ENCODE measurements around the gene SPAG16.

Gene SPAG16

GRCh38 chr2:213496226-213496625, 212.0 kb downstream of the SPAG16 start:
- H3K4me1 ChIP-seq (ENCODE audit: insufficient read depth, low read length, poor library complexity, severe bottlenecking), result no peaks in the 10 kb centered on the region
- H2AFZ ChIP-seq (ENCODE audit: low read length), result no peak overlapping the region
- H3K36me3 ChIP-seq (ENCODE audit: insufficient read depth, low read length), result no peaks in the 10 kb centered on the region
- no peaks in the 10 kb centered on the region for H3K9me2 ChIP-seq (replicated peaks; ENCODE audit: low read depth, low read length)
- no peak overlapping the region for H3K9ac ChIP-seq (ENCODE audit: low read depth, low read length, poor library complexity, severe bottlenecking)
- H3K4me3 ChIP-seq (ENCODE audit: low read length, poor library complexity, severe bottlenecking), result no peak overlapping the region
- H3K27me3 ChIP-seq (ENCODE audit: insufficient read depth, low read length, poor library complexity, severe bottlenecking), result no peaks in the 10 kb centered on the region
- H3K9me3 ChIP-seq (ENCODE audit: insufficient read depth, low read depth, low read length), result no peaks in the 10 kb centered on the region
- H3K79me2 ChIP-seq (ENCODE audit: insufficient read depth, low read length), result no peaks in the 10 kb centered on the region
- H3K4me2 ChIP-seq (ENCODE audit: low read depth, low read length, poor library complexity, severe bottlenecking), result no peak overlapping the region
- H3F3A ChIP-seq (ENCODE audit: low read depth), result no peaks in the 10 kb centered on the region
- TF ChIP-seq EZH2phosphoT487 (IDR thresholded peaks at IDR 0.05; ENCODE audit: borderline replicate concordance), result no peak
- no peak for TF ChIP-seq CTCF (conservative IDR thresholded peaks at IDR 0.05; ENCODE audit: low read length)
- no peaks in the 10 kb centered on the region for H4K20me1 ChIP-seq (ENCODE audit: insufficient read depth, low read length, poor library complexity, severe bottlenecking)

- no peaks in the 10 kb centered on the region for H3K4me1 ChIP-seq (ENCODE audit: insufficient read depth, low read length, poor library complexity, severe bottlenecking)
- H3K9ac ChIP-seq (ENCODE audit: low read depth, low read length, poor library complexity, severe bottlenecking), result no peak overlapping the region
- H3K4me3 ChIP-seq (ENCODE audit: low read length, poor library complexity, severe bottlenecking), result no peak overlapping the region
- H3K36me3 ChIP-seq (ENCODE audit: insufficient read depth, low read length), result no peaks in the 10 kb centered on the region
- H4K20me1 ChIP-seq (ENCODE audit: insufficient read depth, low read length, poor library complexity, severe bottlenecking), result no peaks in the 10 kb centered on the region
- TF ChIP-seq CTCF (conservative IDR thresholded peaks at IDR 0.05; ENCODE audit: low read length) (no peak), EZH2phosphoT487 (IDR thresholded peaks at IDR 0.05; ENCODE audit: borderline replicate concordance) (no peak)
- H2AFZ ChIP-seq (ENCODE audit: low read length), result no peak overlapping the region
- no peaks in the 10 kb centered on the region for H3F3A ChIP-seq (ENCODE audit: low read depth)
- no peaks in the 10 kb centered on the region for H3K27me3 ChIP-seq (ENCODE audit: insufficient read depth, low read length, poor library complexity, severe bottlenecking)
- no peaks in the 10 kb centered on the region for H3K79me2 ChIP-seq (ENCODE audit: insufficient read depth, low read length)
- no peaks in the 10 kb centered on the region for H3K9me2 ChIP-seq (replicated peaks; ENCODE audit: low read depth, low read length)
- H3K9me3 ChIP-seq (ENCODE audit: insufficient read depth, low read depth, low read length), result no peaks in the 10 kb centered on the region
- no peak overlapping the region for H3K4me2 ChIP-seq (ENCODE audit: low read depth, low read length, poor library complexity, severe bottlenecking)
Measured at GRCh38 chr2:213500881-213501280, 216.6 kb downstream of the SPAG16 start.

GRCh38 chr2:213524164-213524563, 239.9 kb downstream of the SPAG16 start:
- TF ChIP-seq EZH2phosphoT487 (IDR thresholded peaks at IDR 0.05; ENCODE audit: borderline replicate concordance), result no peak
- no peak for TF ChIP-seq CTCF (conservative IDR thresholded peaks at IDR 0.05; ENCODE audit: low read length)
- Histone ChIP-seq H3F3A (ENCODE audit: low read depth) (no peaks in the 10 kb centered on the region), H3K9me2 (replicated peaks; ENCODE audit: low read depth, low read length) (no peaks in the 10 kb centered on the region), H3K36me3 (ENCODE audit: insufficient read depth, low read length) (no peaks in the 10 kb centered on the region), H3K79me2 (ENCODE audit: insufficient read depth, low read length) (no peaks in the 10 kb centered on the region), H4K20me1 (ENCODE audit: insufficient read depth, low read length, poor library complexity, severe bottlenecking) (no peaks in the 10 kb centered on the region), H3K4me3 (ENCODE audit: low read length, poor library complexity, severe bottlenecking) (no peak overlapping the region), H2AFZ (ENCODE audit: low read length) (no peak overlapping the region), H3K9ac (ENCODE audit: low read depth, low read length, poor library complexity, severe bottlenecking) (no peak overlapping the region), H3K4me2 (ENCODE audit: low read depth, low read length, poor library complexity, severe bottlenecking) (no peak overlapping the region), H3K27me3 (ENCODE audit: insufficient read depth, low read length, poor library complexity, severe bottlenecking) (no peaks in the 10 kb centered on the region), H3K9me3 (ENCODE audit: insufficient read depth, low read depth, low read length) (peaks cover 8% of the 10 kb centered on the region; the same call in 1 of the 2 replicates), H3K4me1 (ENCODE audit: insufficient read depth, low read length, poor library complexity, severe bottlenecking) (no peaks in the 10 kb centered on the region)
